HG03175 (cell line): ENCODE data around the gene NXPH2.
A peak's percentile ranks its signal among the peaks of the same experiment; 100 is the strongest.

Source experiments
- ATAC-seq: cut with Tn5 transposase; IDR thresholded peaks from one replicate; pipeline ENCODE4 v1.9.1; 2021; ENCODE audit warnings: mild to moderate bottlenecking, moderate library complexity; ENCODE audit not compliant: unreplicated experiment

NXPH2 gene

DNA sequence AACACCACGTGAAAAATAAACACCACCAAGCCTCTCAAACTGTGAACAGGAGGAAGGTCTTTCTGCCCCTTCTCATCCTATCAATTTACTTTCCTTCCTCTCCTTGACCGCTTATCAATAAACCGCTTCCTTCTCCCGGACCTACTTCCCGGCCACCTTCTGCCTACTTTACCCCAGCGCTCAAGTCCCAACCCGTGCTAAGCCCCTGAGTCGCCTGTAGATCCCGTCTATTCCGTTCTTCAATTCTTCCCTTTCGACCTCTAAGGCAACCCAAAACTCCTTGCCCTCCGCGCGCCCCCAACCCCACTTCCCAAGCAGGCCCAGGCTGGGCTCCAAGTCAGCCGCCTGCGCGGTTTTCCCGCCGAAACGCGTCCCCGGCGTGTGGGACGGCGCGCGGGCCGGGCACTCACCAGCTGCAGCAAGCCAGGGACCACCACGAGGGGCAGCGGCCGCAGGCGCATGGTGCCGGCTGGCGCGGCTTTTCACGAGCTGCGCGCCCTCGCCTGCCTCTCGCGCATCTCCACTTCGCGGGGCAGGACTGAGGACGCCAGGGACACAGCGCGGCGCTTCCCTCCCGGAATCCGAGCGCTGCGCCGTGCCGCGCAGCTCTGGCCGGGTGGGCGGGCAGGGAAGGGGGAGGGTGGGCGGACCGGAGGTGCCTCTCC lies at the start of gene NXPH2:
NXPH2 (minus strand) TSS at position 610 of the 665 bp plus-strand sequence; CDS start at position 461, 149 bp downstream.
- ATAC-seq: no peak

DNA sequence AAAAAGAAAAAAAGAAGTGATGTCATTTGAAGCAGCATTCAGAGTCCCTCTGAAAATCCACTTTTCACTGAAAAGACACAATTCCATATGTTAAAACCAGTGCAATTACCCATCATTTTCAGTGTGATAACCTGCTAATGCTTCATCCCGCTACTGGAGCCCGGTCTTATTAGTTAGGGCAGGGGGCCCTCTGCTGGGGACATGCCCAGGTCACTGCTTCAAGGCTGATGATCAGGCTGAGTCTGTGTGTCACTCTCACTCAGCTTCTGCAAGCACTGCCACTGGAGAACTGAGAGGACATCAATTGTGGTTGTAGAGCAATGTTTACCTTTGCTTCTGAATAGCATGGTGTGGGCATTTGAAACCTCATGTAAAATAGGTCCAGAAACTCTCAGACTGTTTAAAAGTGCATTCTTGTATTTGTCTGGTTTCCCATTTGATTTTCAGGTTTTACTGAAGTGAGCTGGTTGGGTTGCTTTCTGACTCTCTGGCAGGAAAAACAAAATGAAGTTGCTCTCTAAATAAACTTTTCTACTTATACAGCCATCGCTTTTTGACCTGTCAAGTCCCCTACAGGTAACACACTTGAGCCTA lies 49.2 kb upstream of the NXPH2 start:
- peak; percentile 61 for ATAC-seq

DNA sequence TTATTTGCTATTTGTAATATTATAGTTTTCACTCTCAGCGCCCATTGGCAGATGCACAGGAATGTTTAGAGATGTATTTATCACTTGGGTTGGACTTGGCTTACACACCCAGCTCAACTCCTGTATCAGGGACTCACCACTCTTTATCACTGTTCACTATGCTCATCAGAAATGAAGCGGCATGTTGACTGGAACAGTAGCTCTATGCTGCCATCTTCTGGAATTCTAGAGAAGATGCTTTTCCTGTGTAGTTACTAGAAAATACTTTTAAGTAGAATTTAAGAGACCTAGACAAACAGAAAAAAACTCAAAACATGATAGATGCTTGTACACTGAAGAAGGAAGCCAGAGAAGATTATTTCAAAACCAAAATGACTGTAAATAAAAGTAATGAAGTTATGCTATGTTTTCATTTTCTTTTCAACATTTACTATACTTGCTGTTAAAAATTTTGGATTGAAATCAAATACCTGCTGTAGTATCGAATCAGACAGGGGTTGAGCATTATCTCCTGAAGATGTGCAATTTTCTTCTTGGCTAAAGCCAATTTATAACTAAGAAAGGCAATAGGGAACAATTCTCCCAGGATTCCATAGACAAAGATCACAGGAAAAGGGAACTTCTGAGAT lies 47.4 kb upstream of the NXPH2 start:
- peak; percentile 68 for ATAC-seq

DNA sequence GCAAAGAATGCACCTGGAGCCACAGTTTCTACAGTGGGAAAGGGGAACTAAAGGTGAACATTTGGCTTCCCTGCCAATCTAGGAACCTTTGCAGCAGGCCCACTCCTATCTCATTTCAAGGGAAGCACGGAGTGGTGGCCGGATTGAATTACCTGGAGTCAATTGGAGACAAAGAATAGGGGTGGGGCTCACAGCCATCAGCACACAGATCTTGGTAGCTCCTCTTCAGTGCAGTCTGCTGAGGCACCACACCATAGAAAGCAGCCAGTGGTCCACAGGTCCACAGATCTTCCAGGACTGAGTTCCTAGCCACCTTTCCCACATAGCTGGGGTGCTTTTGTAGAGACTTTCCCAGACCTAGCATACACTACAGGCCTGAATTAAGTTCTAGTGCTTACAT lies 43.5 kb upstream of the NXPH2 start:
- no peak for ATAC-seq

DNA sequence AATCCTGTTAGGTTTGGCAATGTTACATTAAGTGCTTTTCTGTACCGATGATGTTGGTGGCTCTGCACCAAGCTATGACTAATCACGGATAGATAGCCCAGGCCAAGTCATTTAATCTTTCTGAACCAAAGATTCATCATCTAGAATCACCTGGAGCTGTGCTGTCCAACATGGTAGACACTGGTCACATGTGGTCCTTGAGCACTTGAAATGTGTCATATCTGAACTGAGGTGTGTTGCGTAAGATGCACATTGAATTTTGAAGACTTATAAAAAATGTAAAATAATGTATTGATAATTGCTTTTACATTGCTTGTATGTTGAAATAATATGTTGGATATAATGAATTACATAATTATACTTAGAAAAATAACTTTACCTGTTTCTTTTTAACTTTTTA lies 39.8 kb upstream of the NXPH2 start:
- no peak for ATAC-seq

DNA sequence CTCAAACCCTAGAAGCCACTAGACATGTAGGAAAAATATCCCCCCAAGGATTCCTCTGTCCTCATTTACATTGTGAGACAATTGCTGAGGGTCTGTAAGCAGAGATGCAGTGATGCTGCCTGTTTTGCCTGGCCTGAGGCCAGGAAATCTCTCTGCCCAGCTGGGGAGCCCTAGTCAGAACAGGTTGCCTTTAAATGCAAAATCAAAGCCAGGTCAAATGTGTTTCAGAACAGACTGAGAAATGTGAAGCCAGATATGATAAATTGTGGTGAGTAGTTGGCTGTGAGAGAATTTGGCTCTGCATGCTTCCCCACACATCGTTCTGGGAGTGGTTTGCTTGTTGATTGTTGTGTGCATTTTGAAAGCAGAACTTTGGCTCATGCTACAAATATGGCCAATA lies 38.4 kb upstream of the NXPH2 start:
- ATAC-seq: no peak

DNA sequence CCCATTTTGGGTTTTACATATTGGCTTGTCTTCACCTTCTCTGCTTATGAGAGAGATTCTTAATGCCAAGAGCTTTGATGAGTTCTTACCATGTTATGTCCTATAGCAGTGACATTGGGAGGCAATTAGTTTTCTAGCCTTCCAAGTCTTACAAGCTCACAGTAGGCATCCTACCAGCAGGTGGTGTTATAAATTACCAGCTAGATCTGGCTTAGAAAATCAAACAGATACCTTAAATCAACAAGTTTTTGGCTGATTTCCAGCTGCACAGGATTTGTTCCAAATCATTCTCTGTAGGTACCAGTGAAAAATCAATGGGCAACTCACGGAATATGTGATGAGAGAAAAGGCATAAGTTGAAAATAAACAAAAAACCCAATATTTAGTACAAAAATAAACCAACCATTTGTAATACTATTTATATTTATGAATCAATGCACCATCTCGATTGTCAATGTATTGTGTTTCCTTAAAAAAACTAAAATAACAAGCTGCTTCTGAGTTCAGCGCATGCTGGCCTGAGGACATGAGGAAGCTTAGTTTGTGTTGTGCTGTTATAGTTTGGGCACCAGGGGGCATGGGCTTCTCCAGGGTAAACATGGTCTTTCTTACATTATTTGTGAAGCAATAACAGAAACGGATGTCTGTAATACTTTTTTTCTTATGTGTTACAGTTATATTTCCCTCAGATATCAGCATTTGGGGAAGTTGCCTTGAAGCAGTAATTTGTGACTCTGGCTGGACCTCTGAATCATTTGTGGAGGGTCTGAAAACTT lies 34.1 kb upstream of the NXPH2 start:
- no peak for ATAC-seq

DNA sequence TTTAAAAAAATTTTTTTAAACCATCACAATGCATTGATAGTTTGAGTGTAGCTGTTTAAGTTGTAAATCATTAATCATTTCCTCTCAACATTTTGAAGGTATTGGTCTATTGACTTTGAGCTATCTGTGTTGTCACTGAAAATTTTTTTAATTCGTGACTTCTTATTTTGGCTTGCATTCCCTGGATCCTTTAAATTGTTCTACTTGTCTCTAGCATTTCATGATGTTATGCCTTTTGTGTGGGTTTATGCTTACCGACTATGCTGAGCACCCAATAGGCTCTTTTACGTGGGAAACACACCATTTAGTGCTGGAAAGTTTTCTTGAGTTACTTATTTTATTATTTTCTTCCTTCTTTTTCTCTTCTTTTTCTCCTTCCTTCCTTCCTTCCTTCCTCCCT lies 31.2 kb upstream of the NXPH2 start:
- no peak for ATAC-seq

DNA sequence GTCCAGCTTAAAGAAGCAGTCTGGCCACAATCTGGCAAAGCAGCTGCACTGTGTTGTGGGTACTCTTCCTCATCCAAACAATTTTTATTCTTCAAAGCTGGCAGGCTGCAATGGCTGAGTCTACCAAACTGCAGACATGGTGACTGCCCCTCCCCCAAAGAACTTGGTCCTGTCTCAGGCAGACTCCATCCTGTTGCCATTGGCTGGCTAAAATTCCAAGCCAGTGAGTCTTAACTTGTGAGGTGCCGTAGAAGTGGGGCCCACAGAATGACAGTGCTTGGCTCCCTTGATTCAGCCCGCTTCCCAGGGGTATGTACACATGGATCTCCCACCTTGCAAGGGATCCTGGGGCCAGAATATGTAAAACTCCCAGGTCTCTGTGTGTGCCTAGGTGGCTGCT lies 14.5 kb upstream of the NXPH2 start:
- no peak for ATAC-seq

DNA sequence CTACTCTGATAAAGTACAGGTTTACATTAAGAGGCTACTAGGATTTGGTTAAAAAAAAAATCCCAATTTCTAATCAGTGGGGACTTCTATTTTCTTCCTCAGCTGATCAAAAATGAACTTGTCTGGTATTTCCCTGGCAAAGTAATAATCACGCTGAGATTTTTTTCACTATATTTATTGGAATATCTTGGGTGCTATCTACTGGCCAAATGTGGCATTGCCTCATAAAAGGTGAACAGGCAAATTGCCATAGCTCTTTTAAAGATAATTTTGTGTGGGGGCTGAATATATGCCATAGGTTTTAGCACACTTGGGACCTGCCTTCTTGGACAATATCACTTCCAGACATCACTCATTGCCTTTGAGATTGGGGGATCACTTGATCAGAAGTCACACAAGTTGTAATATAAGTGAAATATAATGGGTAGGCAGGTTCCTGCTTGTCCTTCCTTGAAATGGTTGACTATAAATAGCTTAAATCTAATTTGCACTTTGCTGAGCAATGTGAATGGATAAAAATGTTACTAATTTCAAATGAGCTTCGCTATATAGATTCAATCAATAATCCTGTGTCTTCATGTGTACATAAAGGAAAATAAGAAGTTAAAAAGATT lies 7.0 kb upstream of the NXPH2 start:
- peak; percentile 50 for ATAC-seq

DNA sequence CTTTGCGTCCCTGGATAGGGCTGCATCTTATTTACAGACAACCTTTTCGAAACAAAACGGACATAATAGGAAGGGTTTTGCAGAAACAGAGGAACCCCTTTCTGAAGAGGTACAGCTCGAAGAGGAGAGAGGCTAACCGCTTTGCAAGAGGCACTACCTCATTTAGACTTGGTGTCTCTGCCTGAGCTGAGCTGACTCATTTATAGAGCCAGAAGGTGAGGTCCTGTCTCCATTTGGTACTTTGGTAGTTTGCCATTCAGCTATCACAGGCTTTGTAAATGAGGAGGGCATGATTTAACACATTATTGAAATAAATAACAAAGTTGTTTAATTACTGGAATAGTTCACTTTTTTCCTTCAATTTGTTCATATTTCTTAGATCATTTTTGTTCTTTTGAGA lies 2.2 kb upstream of the NXPH2 start:
- no peak for ATAC-seq

DNA sequence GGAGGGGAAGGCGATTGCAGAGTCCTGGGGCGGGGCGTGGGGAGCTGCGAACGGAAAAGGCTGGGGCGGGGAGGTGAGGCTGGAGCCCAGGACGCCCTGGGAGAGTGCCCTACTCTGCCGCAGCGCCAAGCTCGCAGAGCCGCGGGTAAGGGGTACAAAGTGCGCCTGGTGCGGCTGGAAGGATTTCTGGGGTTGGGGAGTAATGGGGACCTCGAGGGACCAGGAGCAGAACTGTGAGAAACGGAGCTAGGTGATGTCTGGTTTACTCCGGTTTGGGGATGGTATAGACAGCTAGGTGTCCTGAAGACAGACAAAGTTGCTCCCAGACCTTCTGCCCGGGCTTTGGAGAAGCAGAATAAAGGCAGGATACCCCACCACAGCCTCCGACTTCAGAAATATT lies 718 bp upstream of the NXPH2 start:
- no peak for ATAC-seq

DNA sequence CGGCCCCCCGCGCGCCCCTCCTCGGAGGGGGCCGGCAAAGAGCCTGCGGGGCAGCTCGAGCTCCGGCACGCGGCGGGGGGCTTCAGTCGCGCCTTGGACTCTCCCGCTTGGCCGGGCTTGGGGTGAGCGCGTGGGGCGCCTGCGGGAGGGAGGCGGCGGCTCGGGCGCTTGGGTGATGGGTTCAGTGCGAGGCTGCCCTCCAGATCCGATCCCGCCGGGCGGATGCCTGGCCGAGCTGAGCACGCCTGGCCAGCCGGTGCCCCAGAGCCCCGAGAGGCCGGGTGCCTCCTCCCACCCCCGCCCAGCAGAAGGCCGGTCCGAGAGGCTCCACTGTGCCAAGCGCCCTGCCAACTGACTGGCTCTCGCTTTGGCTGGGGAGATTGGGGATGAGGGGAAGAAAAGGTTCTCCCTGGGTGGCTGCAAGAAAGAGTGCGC lies 273 bp upstream of the NXPH2 start:
- ATAC-seq: no peak

DNA sequence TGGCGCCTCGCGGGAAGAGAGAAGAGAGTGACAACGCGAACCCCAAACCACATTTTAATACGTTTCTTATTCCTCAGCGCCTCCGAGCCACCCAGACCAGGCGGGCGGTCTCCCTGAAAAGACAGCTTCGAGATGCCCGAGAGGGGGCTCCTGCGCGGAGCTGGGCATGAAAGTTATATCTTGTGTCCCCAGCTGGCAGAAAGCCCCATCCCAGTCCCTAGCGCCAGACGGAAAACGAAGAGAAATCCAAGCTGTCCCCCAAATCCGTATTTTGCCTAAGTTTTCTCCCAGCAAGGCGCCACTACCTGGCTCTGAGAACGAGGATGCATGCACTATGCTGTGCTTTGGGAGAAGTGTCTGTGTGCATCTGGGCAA lies 797 bp downstream of the NXPH2 start:
- no peak for ATAC-seq

DNA sequence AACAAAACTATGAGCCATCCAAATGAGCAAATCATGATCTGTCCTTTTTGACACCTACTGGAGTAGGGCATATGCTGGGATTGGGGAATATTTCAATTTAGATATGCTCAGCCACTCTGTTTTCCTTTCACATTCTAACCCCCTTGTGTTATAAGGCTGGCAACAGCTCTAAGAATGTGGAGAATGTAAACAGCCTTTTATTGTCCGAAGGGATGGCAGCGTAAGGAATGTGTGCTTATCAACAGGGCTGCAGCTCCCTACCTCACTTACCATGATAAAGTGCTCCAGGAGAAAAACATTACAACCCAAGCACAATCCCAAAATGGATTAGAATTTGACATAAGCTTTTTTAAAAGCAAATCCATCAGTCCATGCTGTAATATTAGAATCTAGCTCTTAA lies 2.2 kb downstream of the NXPH2 start:
- ATAC-seq: no peak

DNA sequence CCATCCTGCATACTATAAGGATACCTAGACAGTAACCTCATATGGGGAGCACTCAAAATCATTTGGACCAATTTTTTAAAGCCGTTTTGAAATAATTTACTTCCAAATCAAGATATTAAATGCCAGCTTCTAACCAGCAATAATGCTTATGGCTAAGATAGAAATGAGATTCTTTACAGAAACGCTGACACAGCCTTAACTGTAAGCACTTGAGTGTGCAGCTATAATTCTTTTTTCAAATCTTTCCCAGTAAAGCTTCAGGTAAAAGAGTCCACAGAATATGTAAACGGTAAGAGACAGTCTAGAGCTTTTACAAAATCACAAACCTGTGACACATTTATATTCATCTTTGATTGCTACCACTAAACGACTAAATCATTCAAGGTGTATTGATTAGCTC lies 4.5 kb downstream of the NXPH2 start:
- ATAC-seq: no peak

DNA sequence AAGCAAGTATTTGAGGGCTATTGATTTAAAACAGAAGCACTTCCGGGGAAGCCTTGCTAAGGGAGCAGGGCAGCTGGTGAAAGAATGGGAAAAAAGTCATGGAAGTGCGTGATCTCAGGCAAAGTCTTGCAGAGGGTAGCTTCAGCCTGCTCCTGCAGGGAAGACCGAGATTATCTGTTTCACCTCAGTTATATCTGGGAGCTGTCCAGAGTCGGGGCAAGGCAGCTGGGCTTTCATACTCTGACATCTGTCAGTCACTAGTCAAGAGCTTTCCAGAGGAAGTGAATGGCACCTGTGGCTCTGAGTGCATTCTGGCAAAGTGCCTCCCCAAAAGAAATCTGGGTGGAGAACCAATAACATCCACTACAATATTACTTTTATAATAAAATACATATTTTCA lies 8.7 kb downstream of the NXPH2 start:
- ATAC-seq: no peak

DNA sequence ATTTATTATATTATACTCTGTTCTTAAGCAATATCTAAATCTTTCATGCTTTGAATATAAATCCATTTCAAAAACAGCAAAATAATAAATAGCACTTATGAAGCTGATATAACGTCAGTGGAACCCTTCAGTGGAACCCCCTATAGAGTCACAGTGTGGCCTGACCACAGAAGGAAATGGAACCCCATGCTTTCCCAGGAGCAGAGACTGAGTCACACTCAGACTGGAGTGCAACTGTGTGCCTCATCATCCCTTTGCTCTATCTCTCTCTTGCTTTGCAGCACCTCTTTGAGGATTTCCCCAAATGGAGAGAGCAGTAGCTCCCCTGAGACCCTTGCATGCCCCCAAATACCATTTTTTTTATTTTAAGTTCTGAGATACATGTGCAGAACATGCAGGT lies 13.1 kb downstream of the NXPH2 start:
- ATAC-seq: no peak

DNA sequence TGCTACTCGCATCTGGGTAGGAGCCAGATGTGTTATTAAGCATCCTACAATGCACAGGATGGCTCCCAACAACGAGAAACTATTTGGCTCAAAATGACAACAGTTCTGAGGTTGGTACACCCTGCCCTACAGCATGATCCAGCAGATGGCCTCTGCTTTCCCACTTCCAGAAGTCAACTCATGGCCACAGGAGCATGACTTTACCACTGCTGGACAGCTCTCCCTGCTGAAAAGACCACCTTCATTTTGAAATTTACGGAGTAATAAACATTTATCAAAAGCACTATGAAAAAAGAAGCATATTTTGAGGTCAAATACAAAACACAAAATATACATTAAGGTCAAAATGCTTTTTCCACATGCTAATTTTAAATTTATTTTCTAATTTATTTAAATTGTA lies 13.7 kb downstream of the NXPH2 start:
- no peak for ATAC-seq

DNA sequence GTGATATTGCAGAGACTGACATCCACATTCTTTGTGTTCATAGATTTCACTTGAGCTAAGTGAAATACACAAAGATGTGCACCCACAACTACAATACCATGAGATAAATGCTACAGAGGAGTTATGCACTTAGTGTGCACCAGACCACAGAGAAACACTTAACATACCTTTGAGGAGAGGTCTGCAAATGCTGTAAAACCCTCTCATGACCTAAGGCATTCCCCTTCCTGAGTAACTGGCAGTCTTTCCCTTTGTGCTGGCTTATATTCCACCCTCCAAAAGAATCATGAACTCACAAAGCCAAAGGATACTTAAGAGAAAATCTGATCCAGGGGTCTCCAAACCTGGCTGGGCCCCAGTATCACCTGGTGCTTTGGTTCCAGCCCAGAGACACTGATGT lies 16.2 kb downstream of the NXPH2 start:
- ATAC-seq: no peak

DNA sequence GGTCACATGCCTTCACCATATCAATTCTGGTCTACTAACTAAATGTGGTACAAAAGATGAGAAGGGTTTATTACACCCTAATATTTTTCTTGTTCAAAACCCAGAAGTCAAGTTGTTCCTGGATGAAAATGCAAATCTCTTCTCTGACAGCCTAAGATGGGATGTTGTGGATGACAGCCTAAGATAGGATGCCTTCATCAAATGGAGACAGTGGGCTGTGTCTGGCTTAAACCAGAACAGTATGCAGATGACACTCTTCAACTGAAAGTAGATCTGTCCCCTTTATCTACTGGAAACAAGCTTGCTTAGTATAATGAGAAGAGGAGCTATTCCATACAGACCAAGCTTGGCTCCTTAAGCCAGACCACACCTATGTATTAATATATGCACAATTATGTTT lies 17.7 kb downstream of the NXPH2 start:
- no peak for ATAC-seq
